GM10248 (cell line): ENCODE results near the gene REP15.
A peak's percentile ranks its signal among the peaks of the same experiment; 100 is the strongest.

Source experiments
- CTCF ChIA-PET: fragments of 300-600 bp; sonication (Branson Sonifier 250); formaldehyde crosslinking; extraction: SDS; loops from one replicate; lab custom pipeline; 2021; ENCODE audit warnings: antibody characterized with exemption; lab: Yijun Ruan, JAX
- POLR2A ChIA-PET: fragments of 350-650 bp; sonication (Branson Sonifier 250); formaldehyde crosslinking; extraction: SDS; loops from one replicate; lab custom pipeline; 2020; ENCODE audit warnings: antibody characterized with exemption; lab: Yijun Ruan, JAX
- DNase-seq: peaks from one replicate; pipeline ENCODE4 v3.0.0; 2012; ENCODE audit errors: extremely low spot score
- TF ChIP-seq, protein P1 (sequence below): IDR thresholded peaks from 2 replicates; pipeline ENCODE4 v1.5.1; 2012; ENCODE audit warnings: mild to moderate bottlenecking, low read depth; ENCODE audit errors: extremely low read depth, missing control alignments, control extremely low read depth

The REP15 gene

DNA sequence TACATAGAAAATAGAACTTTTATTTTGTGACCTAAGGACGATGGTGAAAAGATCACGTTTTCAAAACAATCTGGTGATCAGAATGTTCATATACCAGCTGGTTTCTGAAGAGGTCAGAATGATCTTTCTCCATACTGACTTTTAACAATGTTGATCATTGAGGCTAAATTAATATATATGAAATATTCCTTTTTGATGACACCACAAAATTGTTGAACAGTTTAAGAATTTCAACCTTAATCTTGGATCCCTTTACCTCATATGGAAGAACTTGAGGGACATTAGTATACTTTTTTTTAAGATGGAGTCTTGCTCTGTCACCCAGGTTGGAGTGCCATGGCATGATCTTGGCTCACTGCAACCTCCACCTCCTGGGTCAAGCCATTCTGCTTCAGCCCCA is 2.8 kb upstream of the REP15 start:
- TF ChIP-seq, protein P1, sequence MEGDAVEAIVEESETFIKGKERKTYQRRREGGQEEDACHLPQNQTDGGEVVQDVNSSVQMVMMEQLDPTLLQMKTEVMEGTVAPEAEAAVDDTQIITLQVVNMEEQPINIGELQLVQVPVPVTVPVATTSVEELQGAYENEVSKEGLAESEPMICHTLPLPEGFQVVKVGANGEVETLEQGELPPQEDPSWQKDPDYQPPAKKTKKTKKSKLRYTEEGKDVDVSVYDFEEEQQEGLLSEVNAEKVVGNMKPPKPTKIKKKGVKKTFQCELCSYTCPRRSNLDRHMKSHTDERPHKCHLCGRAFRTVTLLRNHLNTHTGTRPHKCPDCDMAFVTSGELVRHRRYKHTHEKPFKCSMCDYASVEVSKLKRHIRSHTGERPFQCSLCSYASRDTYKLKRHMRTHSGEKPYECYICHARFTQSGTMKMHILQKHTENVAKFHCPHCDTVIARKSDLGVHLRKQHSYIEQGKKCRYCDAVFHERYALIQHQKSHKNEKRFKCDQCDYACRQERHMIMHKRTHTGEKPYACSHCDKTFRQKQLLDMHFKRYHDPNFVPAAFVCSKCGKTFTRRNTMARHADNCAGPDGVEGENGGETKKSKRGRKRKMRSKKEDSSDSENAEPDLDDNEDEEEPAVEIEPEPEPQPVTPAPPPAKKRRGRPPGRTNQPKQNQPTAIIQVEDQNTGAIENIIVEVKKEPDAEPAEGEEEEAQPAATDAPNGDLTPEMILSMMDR, result no peak
- no peak for DNase-seq
- ChIA-PET POLR2A (no interaction called here), CTCF (no interaction called here)

DNA sequence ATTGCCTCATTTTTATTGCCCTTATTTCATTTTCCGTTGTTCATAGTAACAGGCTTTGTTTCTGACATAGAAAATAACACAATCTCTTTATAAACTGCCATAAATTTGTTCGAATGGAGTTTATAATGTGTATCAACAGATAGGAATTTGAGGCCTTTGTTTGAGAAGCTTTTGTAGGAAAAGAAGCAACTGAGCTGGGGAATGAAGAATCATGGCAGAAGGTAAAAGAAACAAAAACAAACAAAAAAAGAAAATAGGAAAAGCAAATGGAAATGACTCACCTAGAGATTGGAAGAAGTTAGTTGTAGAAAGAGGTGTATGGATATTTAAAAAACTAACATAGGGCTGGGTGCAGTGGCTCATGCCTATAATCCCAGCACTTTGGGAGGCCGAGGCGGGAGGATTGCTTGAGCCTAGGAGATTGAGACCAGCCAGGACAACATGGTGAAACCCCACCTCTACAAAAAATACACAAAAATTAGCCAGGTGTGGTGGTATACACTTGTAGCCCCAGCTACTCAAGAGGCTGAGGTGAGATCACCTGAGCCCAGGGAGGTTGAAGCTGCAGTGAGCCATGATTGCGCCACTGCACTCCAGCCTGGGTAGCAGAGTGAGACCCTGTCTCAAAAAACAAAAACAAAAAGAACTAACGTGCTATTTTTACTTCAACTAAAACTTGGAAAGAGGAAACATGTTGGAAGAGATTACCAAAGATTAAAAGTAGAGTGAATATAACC is 523 bp upstream of the REP15 start:
- POLR2A ChIA-PET, result no interaction called here
- TF ChIP-seq, protein P1, result no peak
- CTCF ChIA-PET, result interaction anchor here (1.0 to 1.6 kb wide), 3 partner anchors 14 to 38 kb away, joined by 3 to 5 read pairs (median 3); no protein-coding TSS in a partner anchor
- DNase-seq, result no peak

DNA sequence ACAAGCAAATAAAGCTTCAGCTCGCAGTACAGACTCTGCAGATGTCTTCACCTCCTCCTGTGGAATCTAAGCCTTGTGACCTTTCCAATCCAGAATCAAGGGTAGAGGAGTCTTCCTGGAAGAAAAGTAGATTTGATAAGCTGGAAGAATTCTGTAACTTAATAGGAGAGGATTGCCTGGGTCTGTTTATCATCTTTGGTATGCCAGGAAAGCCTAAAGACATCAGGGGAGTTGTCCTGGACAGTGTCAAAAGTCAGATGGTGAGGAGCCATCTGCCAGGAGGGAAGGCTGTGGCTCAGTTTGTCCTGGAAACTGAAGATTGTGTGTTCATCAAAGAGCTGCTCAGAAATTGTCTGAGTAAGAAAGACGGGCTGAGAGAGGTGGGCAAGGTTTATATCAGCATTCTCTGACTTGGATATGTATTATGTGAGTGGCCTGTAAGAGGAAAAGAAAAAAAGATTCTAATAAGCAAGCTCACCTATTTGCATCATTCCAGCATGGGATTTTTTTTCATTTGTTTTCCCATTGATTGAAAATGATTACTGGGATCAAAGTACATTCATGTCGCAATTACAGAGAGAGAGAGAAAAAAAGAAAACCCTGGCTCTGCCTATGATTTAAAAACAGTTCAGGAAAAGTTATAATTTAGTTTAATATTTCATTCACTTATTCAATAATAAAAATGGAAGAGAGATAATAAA is 767 bp downstream of the REP15 start:
- TF ChIP-seq, protein P1, result no peak
- CTCF ChIA-PET, result interaction anchor here (1.0 to 1.6 kb wide), 5 partner anchors 10 to 36 kb away, joined by 3 to 7 read pairs (median 4); no protein-coding TSS in a partner anchor
- POLR2A ChIA-PET, result no interaction called here
- no peak for DNase-seq

DNA sequence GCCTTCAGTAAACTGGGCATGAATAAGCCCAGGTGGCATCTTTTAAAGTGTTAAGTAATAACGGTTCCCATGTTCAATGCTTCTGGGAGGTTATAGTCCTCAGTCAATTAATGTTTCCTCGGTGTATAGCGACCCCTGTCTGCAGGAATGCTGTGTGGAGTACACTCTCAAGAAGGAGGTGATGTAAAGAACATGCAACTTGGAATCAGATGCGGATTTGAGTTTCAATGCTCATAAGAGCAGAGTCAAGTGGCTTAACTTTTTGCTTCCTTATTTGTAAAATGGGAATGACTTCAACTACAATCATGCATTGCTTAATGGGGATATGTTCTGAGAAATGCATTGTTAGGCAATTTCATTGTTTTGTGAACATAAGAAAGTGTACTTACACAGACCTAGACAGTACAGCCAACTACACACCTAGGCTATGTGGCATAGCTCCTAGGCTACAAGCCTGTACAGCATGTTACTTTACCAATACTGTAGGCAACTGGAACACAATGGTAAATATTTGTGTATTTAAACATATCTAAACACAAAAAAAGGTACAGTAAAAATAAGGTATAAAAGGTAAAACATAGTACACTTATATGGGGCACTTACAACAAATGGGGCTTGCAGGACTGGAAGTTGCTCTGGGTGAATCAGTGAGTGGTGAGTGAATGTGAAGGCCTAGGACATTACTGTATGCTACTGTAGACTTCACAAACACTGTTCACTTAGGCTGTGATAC is 7.6 kb downstream of the REP15 start:
- peak; percentile 68 for DNase-seq
- ChIA-PET POLR2A (no interaction called here), CTCF (interaction anchor here (0.7 to 2.2 kb wide), 23 partner anchors 9 to 707 kb away, joined by 3 to 9 read pairs (median 3); no protein-coding TSS in a partner anchor)
- TF ChIP-seq, protein P1, result peak; percentile 89

DNA sequence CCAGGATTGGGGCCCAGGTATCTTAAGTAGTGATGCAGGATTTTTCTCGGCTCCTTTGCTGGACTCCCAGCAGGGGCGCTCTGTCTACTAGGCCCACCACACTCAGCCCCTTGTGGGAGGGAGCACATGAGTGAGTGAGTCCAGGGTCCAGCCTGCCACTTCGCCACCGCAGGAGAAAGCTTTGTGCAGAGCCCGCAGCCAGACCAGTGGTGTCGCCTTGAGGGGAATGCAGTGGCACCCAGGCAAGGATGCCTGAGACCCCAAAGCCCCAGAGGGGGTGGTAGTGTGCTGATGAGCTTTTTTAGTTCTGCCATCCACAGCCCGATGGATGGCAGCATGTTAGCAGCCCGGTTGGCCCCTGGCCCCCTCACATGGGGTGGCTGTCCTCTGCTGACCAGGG is 9.0 kb downstream of the REP15 start:
- TF ChIP-seq, protein P1, result no peak
- no peak for DNase-seq
- CTCF ChIA-PET, result interaction anchor here (0.9 to 1.6 kb wide), 7 partner anchors 11 to 692 kb away, joined by 3 to 6 read pairs (median 4); partner anchors contain the start of gene TM7SF3
- POLR2A ChIA-PET, result no interaction called here

DNA sequence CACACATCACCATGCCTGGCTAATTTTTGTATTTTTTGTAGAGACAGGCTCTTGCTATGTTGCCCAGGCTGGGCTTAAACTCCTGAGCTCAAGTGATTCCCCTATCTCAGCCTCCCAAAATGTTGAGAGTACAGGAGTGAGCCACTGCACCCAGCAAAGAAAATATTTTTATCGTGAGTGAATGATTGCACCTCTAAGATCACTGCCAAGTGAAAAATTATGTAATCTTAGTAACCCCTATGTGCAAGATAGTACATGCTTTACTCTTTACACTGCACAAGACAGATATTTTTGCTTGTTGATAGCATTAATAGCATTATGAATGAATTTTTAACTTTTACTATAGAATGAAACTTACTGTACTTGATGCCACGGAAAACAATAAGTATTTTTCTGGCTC is 11.0 kb downstream of the REP15 start:
- POLR2A ChIA-PET, result no interaction called here
- TF ChIP-seq, protein P1, result no peak
- CTCF ChIA-PET, result interaction anchor here (0.9 to 2.8 kb wide), 5 partner anchors 10 to 234 kb away, joined by 3 to 7 read pairs (median 3); no protein-coding TSS in a partner anchor
- DNase-seq, result no peak
